Coronary artery (tissue), 2 donors: Measurements from ENCODE around the gene PHF13.

Source experiments
- DNase-seq: peaks from one replicate; pipeline ENCODE4 v3.0.0-alpha.2; 2017; ENCODE audit warnings: low spot score
- H3K27ac ChIP-seq, 2 donors: fragments of 200-600 bp; sonication (generic); one replicate each; pipeline ENCODE4 v1.5.1; 2016 to 2019
- H3K4me3 ChIP-seq: fragments of 200-600 bp; sonication (generic); 2 replicates; pipeline ENCODE4 v1.5.1; 2016; ENCODE audit warnings: mild to moderate bottlenecking, moderate library complexity
- TF ChIP-seq, protein P1 (sequence below): fragments of 200-600 bp; sonication (generic); IDR thresholded peaks from one replicate; pipeline ENCODE4 v1.5.1; 2019; ENCODE audit warnings: antibody characterized with exemption

Gene PHF13

DNA sequence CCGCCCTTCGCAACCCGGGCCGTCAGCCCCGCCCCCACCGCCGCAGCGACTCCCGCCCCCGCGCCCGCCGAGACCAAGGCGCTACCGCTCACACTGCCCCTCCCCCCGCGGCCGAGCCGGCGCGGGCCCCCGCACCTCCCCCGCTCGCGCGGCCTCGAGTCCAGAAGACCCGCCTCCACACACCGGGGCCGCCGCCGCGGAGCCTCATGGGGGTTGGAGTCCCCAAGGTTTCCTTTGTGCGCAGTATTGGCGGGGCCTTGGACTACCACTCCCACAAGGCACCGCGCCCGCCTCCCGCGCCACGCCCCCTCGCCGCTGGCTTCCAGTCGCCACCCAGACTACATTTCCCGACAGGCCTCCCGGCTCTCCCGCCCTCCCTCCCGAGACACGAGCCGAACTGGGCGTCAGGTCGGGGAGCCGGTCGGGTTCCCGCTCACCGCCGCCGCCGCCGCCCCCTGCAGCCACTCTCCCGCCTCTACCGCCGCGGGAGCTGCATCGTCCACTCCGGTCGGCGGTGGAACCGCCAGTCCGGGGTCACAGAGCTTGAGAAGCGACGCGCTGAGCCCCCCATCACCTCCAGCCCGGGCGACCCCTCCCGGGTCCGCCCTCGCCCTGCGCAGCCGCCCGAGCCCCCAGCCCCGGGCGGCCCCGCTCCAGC, at the start of gene PHF13:
PHF13 (plus strand) TSS at position 371 of the 658 bp plus-strand sequence. CDS start 336 bp downstream, outside the sequence.
- peak within 1 kb of the TSS; percentile 100 for H3K4me3 ChIP-seq
- peak within 1 kb of the TSS; percentile 95 to 99 for H3K27ac ChIP-seq
- TF ChIP-seq, protein P1, sequence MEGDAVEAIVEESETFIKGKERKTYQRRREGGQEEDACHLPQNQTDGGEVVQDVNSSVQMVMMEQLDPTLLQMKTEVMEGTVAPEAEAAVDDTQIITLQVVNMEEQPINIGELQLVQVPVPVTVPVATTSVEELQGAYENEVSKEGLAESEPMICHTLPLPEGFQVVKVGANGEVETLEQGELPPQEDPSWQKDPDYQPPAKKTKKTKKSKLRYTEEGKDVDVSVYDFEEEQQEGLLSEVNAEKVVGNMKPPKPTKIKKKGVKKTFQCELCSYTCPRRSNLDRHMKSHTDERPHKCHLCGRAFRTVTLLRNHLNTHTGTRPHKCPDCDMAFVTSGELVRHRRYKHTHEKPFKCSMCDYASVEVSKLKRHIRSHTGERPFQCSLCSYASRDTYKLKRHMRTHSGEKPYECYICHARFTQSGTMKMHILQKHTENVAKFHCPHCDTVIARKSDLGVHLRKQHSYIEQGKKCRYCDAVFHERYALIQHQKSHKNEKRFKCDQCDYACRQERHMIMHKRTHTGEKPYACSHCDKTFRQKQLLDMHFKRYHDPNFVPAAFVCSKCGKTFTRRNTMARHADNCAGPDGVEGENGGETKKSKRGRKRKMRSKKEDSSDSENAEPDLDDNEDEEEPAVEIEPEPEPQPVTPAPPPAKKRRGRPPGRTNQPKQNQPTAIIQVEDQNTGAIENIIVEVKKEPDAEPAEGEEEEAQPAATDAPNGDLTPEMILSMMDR = no peak
- peak; percentile 100 for DNase-seq

- DNase-seq = no peak
- H3K27ac ChIP-seq = no peak overlapping the region
- H3K4me3 ChIP-seq = no peak overlapping the region
- TF ChIP-seq, protein P1 = no peak
Measured at GRCh38 chr1:6569033-6569432, 44.5 kb upstream of the PHF13 start.

DNA sequence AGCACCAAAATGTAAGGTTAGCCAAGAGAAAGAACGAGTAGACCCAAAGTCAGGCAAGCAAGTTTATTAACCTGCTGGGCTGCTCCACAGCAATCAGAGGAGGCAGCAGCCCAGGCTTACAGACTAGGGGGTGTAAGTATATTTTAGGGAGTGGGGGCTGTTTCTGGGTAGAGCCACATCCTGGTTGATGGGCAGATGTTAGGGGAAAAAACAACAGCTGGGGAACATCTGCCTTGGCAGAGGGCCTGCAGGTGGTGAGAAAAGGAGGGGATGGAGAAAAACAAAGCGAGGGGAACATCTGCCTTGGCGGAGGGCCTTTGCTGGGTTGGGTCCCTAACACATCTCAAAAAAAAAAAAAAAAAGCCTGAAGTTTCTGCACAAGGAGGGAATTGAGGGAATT, 43.4 kb upstream of the PHF13 start:
- H3K4me3 ChIP-seq = no peak overlapping the region
- DNase-seq = no peak
- no peak overlapping the region for H3K27ac ChIP-seq
- TF ChIP-seq, protein P1 = no peak

DNA sequence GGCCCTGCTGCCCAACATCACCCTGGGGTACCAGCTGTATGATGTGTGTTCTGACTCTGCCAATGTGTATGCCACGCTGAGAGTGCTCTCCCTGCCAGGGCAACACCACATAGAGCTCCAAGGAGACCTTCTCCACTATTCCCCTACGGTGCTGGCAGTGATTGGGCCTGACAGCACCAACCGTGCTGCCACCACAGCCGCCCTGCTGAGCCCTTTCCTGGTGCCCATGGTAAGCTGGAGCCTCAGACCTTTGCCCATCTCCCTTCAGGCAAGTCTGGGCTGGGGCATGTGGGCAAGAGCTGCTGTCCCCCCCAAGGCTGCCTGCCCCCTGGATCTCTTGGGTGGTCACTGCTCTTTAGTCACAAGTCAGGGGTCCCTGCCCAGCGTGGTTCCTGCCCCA, 42.5 kb upstream of the PHF13 start:
- DNase-seq = no peak
- TF ChIP-seq, protein P1 = no peak
- Histone ChIP-seq H3K27ac (no peak overlapping the region), H3K4me3 (no peak overlapping the region)

- H3K27ac ChIP-seq = no peak overlapping the region
- TF ChIP-seq, protein P1 = no peak
Measured at GRCh38 chr1:6572653-6573383, 40.7 kb upstream of the PHF13 start.

GRCh38 chr1:6574025-6574620, 39.4 kb upstream of the PHF13 start:
- no peak for DNase-seq
- no peak overlapping the region for H3K27ac ChIP-seq
- no peak overlapping the region for H3K4me3 ChIP-seq
- TF ChIP-seq, protein P1 = no peak

More at GRCh38 chr1:6572653-6573383, 40.7 kb upstream of the PHF13 start:
- no peak for DNase-seq
- no peak overlapping the region for H3K4me3 ChIP-seq
